Prostate gland (tissue), 2 donors: Measurements from ENCODE around the gene RPL13. TPM values are rescaled to one million over a fixed set of nuclear protein-coding genes. Genes with fewer than 3 reads are reported as not detected.

ENCODE experiments used
- DNase-seq: peaks from one replicate; pipeline ENCODE4 v3.0.0-alpha.2; 2019; ENCODE audit warnings: low spot score
- H3K27ac ChIP-seq, 2 donors: fragments of 200-600 bp; sonication (generic); 2 replicates each; pipeline ENCODE4 v1.5.1; 2017 to 2019
- H3K27me3 ChIP-seq: fragments of 200-600 bp; sonication (generic); replicated peaks from 2 replicates; pipeline ENCODE4 v1.5.1; 2019; ENCODE audit not compliant: insufficient read depth
- H3K36me3 ChIP-seq, 2 donors: fragments of 200-600 bp; sonication (generic); 1 replicate in 1 of 2; 2 replicates in 1 of 2; pipeline versions ENCODE4 v1.5.1 to v1.8.1; 2017 to 2019
- H3K4me1 ChIP-seq: fragments of 200-600 bp; sonication (generic); replicated peaks from 2 replicates; pipeline ENCODE4 v1.5.1; 2019
- H3K4me3 ChIP-seq, 2 donors: fragments of 200-600 bp; sonication (generic); 2 replicates each; pipeline ENCODE4 v1.5.1; 2017 to 2019
- H3K9me3 ChIP-seq: fragments of 200-600 bp; sonication (generic); 2 replicates; pipeline ENCODE4 v1.5.1; 2017
- POLR2A ChIP-seq: fragments of 450-650 bp; IDR thresholded peaks from one replicate; pipeline ENCODE4 v1.6.1; 2016; ENCODE audit warnings: antibody characterized with exemption, mild to moderate bottlenecking
- POLR2AphosphoS5 ChIP-seq: sonication (generic); formaldehyde crosslinking; IDR thresholded peaks from one replicate; pipeline ENCODE4 v1.6.1; 2017; ENCODE audit warnings: antibody characterized with exemption
- WGBS: methylation state at CpG from one replicate; pipeline ENCODE4 v1.1.5; 2018; 5-methylcytosine and 5-hydroxymethylcytosine counted together
- intact Hi-C: fragments of 100-400 bp; cut with DNase I; formaldehyde crosslinking; loops from one replicate; pipeline ENCODE4 v1.14.2; 2022
- total RNA-seq, 2 donors: library from RNA; depleted of rRNA; stranded (reverse); fragments of >200 nt; gene quantifications; one replicate each; pipeline ENCODE4 v1.1.0, GENCODE V29; 2016
- TF ChIP-seq, protein P1 (sequence below), 4 experiments: fragments of 200-600 bp in 2 of 4; fragments of 450-650 bp in 2 of 4; sonication (generic) in 2 of 4; IDR thresholded peaks; 1 replicate in 3 of 4; 2 replicates in 1 of 4; pipeline ENCODE4 v1.5.1; 2016 to 2019; ENCODE audit warnings: antibody characterized with exemption in 4 of 4, mild to moderate bottlenecking in 2 of 4, moderate library complexity in 2 of 4

RPL13 gene
- total RNA-seq, 2 donors from 2014 or later, result 6,889 to 11,644 TPM

DNA sequence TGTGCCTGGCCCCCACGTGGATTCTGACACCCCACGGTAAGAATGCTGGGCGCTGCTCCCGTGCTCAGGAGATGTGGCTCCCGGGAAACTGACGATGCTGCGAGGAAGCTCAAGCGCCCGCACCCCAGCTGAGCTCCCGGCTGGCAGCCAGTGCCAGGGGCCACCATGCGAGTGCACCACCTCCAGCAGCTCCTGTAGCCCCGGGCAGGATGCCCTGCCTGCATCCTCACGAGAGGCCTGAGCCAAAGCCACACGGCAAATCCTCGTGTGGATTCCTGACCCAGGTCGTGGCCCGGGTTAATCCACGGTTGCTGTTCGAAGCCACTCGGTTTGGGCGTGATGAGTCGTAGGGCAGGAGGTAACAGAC lies 41.4 kb downstream of the RPL13 start:
- Histone ChIP-seq H3K9me3 (no peaks in the 10 kb centered on the region), H3K27ac (no peak overlapping the region), H3K4me3 (no peak overlapping the region), H3K4me1 (no peaks in the 10 kb centered on the region), H3K27me3 (no peaks in the 10 kb centered on the region), H3K36me3 (no peaks in the 10 kb centered on the region)
- TF ChIP-seq POLR2AphosphoS5 (no peak), POLR2A (no peak)
- TF ChIP-seq, protein P1, sequence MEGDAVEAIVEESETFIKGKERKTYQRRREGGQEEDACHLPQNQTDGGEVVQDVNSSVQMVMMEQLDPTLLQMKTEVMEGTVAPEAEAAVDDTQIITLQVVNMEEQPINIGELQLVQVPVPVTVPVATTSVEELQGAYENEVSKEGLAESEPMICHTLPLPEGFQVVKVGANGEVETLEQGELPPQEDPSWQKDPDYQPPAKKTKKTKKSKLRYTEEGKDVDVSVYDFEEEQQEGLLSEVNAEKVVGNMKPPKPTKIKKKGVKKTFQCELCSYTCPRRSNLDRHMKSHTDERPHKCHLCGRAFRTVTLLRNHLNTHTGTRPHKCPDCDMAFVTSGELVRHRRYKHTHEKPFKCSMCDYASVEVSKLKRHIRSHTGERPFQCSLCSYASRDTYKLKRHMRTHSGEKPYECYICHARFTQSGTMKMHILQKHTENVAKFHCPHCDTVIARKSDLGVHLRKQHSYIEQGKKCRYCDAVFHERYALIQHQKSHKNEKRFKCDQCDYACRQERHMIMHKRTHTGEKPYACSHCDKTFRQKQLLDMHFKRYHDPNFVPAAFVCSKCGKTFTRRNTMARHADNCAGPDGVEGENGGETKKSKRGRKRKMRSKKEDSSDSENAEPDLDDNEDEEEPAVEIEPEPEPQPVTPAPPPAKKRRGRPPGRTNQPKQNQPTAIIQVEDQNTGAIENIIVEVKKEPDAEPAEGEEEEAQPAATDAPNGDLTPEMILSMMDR (IDR thresholded peaks at IDR 0.05), result no peak
- DNase-seq, result no peak
- 51% methylated on average over 22 of the region's 22 CpGs for WGBS
- intact Hi-C loops, result no loop called here

DNA sequence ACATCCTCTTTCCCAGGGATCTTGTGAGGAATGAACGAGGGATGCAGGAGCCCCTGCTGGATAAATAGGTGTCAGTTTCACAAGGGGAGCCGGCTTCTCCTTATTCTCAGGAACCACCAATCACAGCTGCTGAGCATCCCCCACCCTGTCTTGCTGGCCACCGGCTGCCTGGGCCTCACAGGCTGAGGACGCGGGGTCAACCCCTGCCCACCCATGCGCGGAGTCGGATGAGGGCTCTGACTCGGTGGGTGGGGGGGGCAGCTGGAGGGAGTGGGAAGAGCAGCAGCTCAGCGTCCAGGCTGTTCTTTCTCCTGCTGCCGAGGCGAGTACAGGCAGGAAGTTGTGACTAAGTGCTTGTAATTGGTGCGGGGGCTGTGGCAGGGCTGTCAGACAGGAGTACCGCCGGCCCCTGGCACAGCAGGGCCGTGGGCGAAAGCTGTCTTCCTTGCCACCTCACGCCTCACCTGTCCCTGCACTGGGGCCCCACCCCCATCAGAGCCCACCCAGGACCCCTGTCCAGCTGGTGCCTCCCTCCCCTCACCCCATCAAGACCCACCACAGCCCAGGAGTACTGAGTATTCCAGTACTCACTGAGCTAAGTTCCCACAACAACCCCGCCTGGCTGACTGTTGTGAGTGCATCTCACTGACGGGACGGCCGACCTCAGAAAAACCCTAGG lies 41.9 kb downstream of the RPL13 start:
- no peak for DNase-seq
- intact Hi-C loops, result no loop called here
- Histone ChIP-seq H3K27me3 (no peaks in the 10 kb centered on the region), H3K27ac (no peak overlapping the region), H3K36me3 (no peaks in the 10 kb centered on the region), H3K4me3 (no peak overlapping the region), H3K9me3 (no peaks in the 10 kb centered on the region), H3K4me1 (no peaks in the 10 kb centered on the region)
- TF ChIP-seq, protein P1 (IDR thresholded peaks at IDR 0.05), result no peak
- TF ChIP-seq POLR2AphosphoS5, result no peak
- no peak for TF ChIP-seq POLR2A
- WGBS, result 3% methylated on average over 20 of the region's 22 CpGs

DNA sequence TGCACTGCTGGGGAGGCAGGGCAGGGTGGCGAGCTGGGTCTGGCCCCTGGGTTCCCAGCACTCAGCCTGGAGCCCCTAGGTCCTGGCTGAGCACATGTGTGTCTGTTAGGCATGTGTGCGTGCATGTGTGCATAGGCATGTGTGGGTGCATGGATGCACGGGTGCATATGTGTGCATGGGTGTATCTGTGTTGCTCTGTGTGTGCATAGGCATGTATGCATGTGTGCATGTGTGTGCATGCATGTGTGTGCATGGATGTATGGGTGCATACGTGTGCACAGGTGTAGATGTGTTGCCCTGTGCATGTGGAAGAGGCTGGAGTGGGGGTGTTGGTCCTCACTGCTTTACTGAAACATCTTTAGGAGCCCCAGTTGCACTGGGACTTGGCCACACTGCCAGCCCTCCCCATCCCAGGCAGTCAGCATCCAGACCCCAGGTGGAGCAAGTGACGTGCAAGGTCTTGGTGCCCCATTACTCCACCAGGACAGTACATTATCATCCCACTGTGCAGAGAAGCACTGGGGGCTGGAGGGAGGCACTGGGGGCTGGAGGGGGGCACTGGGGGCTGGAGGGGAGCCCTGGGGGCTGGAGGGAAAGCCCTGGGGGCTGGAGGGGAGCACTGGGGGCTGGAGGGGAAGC lies 42.6 kb downstream of the RPL13 start:
- Histone ChIP-seq H3K27ac (no peak overlapping the region), H3K4me1 (no peaks in the 10 kb centered on the region), H3K4me3 (no peak overlapping the region), H3K36me3 (no peaks in the 10 kb centered on the region), H3K9me3 (no peaks in the 10 kb centered on the region), H3K27me3 (no peaks in the 10 kb centered on the region)
- intact Hi-C loops, result no loop called here
- TF ChIP-seq POLR2A (no peak), POLR2AphosphoS5 (no peak)
- TF ChIP-seq, protein P1 (IDR thresholded peaks at IDR 0.05), result no peak
- WGBS, result 68% methylated on average over 5 of the region's 5 CpGs
- no peak for DNase-seq

DNA sequence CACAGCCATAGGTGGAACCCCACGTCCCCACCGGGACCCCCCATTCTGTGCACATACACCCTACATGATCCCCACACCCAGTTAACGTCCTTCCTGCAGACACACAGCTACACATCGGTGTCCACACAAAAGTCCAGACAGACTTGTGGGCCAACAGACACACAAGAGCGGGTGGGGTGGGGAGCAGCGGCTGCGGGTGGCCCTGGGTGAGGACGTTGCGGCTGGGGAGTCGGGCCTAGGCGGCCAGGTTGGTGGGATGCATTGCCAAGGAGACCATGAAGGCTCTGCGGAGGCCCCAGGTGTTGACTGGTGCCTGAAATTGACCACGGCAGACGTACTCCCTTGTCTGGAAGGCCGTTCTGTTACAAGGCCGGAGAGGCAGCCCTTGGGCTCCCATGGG lies 44.3 kb downstream of the RPL13 start:
- intact Hi-C loops, result no loop called here
- DNase-seq, result no peak
- no peaks in the 10 kb centered on the region for H3K27me3 ChIP-seq
- H3K4me3 ChIP-seq, result no peak overlapping the region
- H3K27ac ChIP-seq, result no peak overlapping the region
- 82% methylated on average over 16 of the region's 16 CpGs for WGBS
- H3K4me1 ChIP-seq, result no peaks in the 10 kb centered on the region
- no peaks in the 10 kb centered on the region for H3K9me3 ChIP-seq
- no peaks in the 10 kb centered on the region for H3K36me3 ChIP-seq
- TF ChIP-seq POLR2A (no peak), POLR2AphosphoS5 (no peak)
- TF ChIP-seq, protein P1 (IDR thresholded peaks at IDR 0.05), result no peak
